GM18519 (cell line): ENCODE results near the gene KCNJ13.
"Not testable (repeated sequence)": the region's sequence is repeated elsewhere in the genome, so short reads cannot be mapped to it uniquely, and the experiment has no call there.

Source experiments
- ATAC-seq: cut with Tn5 transposase; IDR thresholded peaks from one replicate; pipeline ENCODE4 v1.9.1; 2021; ENCODE audit warnings: mild to moderate bottlenecking, moderate library complexity; ENCODE audit not compliant: unreplicated experiment, low FRiP score

Gene KCNJ13

GRCh38 chr2:232770207-232770606 lies 6.2 kb downstream of the KCNJ13 start:
- no peak for ATAC-seq

- ATAC-seq = no peak
Measured at GRCh38 chr2:232767866-232768265, 8.5 kb downstream of the KCNJ13 start.

- ATAC-seq = no peak
Measured at GRCh38 chr2:232761301-232761907, 15.0 kb downstream of the KCNJ13 start.

- ATAC-seq = no peak
Measured at GRCh38 chr2:232757905-232758304, 18.5 kb downstream of the KCNJ13 start.

GRCh38 chr2:232750135-232750671 lies 26.2 kb downstream of the KCNJ13 start:
- ATAC-seq = no peak

- no peak for ATAC-seq
Measured at GRCh38 chr2:232749331-232749730, 27.0 kb downstream of the KCNJ13 start.

GRCh38 chr2:232748038-232748437 lies 28.3 kb downstream of the KCNJ13 start:
- no peak for ATAC-seq

GRCh38 chr2:232744963-232745362 lies 31.4 kb downstream of the KCNJ13 start:
- ATAC-seq = no peak

- ATAC-seq = no peak
Measured at GRCh38 chr2:232741972-232742371, 34.4 kb downstream of the KCNJ13 start.

GRCh38 chr2:232741294-232741693 lies 35.1 kb downstream of the KCNJ13 start:
- ATAC-seq = no peak

- no peak for ATAC-seq
Measured at GRCh38 chr2:232731470-232731869, 44.9 kb downstream of the KCNJ13 start.

- ATAC-seq = no peak
Measured at GRCh38 chr2:232728785-232729184, 47.6 kb downstream of the KCNJ13 start.

- no peak for ATAC-seq
Measured at GRCh38 chr2:232723027-232723426, 53.3 kb downstream of the KCNJ13 start.

GRCh38 chr2:232721882-232722281 lies 54.5 kb downstream of the KCNJ13 start:
- no peak for ATAC-seq

- ATAC-seq = no peak
Measured at GRCh38 chr2:232721261-232721660, 55.1 kb downstream of the KCNJ13 start.

- ATAC-seq = not testable (repeated sequence)
Measured at GRCh38 chr2:232720056-232720455, 56.3 kb downstream of the KCNJ13 start.
